ENCODE results near the gene EPHB1.

Gene EPHB1

DNA sequence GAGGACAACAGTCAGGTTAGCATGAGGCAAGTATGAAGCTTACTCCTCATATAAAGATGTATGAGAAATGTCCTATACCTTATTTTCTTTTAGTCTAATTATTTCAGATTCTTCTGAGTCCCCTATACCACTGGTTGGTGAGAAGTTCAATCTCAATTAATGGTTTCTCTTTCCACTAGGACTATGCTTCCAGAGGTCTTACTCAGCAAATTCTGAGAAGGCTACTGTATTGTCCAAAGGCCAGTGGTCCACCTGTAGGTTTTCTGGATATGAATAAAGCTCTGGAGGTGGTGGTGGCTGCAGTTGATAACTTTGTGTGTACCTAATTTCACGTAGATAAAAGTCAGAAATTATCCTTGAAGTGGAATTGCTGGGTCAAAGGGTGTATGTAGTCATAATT is 149.4 kb downstream of the EPHB1 start:
- H3K9me3 ChIP-seq (ENCODE audit: control insufficient read depth in 5 of 5, low read length in 5 of 5): no peaks in the 10 kb centered on the region
- H3K27ac ChIP-seq (ENCODE audit: low read depth, low read length): no peak overlapping the region
- no peak overlapping the region for H3K4me3 ChIP-seq (ENCODE audit: low read depth in 1 of 5, low read length in 5 of 5)
- no peaks in the 10 kb centered on the region for H3K4me1 ChIP-seq (ENCODE audit: control insufficient read depth in 5 of 5, insufficient read depth in 5 of 5, low read length in 5 of 5)
- H3K36me3 ChIP-seq (ENCODE audit: control insufficient read depth in 5 of 5, insufficient read depth in 5 of 5, low read length in 5 of 5): no peaks in the 10 kb centered on the region
- no peak overlapping the region for H3K9ac ChIP-seq (ENCODE audit: low read length in 5 of 5)
- H3K27me3 ChIP-seq (ENCODE audit: control insufficient read depth in 5 of 5, insufficient read depth in 4 of 5, low read length in 5 of 5): no peaks in the 10 kb centered on the region

DNA sequence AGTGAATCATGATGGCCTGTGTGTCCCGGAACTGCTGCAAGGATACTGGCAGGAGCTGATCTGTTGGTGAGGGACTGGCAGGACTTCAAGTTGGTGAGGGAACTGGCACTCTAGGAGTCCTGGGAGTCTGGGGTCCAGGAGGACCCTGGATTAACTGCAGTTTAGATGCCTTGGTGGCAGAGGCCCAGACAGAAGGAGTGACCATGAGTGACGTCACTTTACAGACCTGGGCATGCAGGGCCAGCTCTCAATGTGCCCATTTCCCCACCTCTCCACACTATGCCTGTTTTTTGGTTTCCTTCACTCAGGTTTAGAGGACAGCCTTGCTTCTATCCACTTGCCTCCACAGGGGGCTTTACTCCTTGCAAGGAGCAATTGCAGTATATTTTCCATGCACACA is 154.1 kb downstream of the EPHB1 start:
- Histone ChIP-seq H3K4me1 (ENCODE audit: control insufficient read depth in 5 of 5, insufficient read depth in 5 of 5, low read length in 5 of 5) (no peaks in the 10 kb centered on the region), H3K27ac (ENCODE audit: low read depth, low read length) (no peak overlapping the region), H3K9ac (ENCODE audit: low read length in 5 of 5) (no peak overlapping the region), H3K36me3 (ENCODE audit: control insufficient read depth in 5 of 5, insufficient read depth in 5 of 5, low read length in 5 of 5) (peaks cover 0 to 8% (median 0%) of the 10 kb centered on the region in 5 donors), H3K9me3 (ENCODE audit: control insufficient read depth in 5 of 5, low read length in 5 of 5) (peaks cover 0 to 15% (median 13%) of the 10 kb centered on the region in 5 donors), H3K27me3 (ENCODE audit: control insufficient read depth in 5 of 5, insufficient read depth in 4 of 5, low read length in 5 of 5) (no peaks in the 10 kb centered on the region), H3K4me3 (ENCODE audit: low read depth in 1 of 5, low read length in 5 of 5) (no peak overlapping the region)

DNA sequence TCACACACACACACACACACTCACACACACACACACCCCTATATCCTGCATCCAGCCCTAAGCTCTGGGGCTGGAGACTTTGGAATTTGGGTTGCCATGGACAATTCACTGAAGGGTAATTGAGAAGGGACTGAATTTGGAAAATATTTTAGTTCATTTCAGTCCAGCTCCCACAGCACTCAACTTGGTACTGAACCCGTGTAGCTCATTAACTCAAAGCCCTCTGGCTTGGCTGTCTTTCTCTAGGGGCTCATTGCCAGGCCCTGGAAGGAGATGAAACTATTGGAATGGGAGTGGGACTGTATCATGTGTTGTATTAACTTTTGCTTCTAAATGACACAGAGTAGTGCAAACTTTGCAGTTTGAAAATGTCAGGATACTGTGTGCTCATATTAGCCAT is 157.3 kb downstream of the EPHB1 start:
- Histone ChIP-seq H3K27ac (ENCODE audit: low read depth, low read length) (no peak overlapping the region), H3K4me3 (ENCODE audit: low read depth in 1 of 5, low read length in 5 of 5) (no peak overlapping the region), H3K9me3 (ENCODE audit: control insufficient read depth in 5 of 5, low read length in 5 of 5) (peaks cover 0 to 15% (median 13%) of the 10 kb centered on the region in 5 donors), H3K27me3 (ENCODE audit: control insufficient read depth in 5 of 5, insufficient read depth in 4 of 5, low read length in 5 of 5) (no peaks in the 10 kb centered on the region), H3K9ac (ENCODE audit: low read length in 5 of 5) (no peak overlapping the region), H3K4me1 (ENCODE audit: control insufficient read depth in 5 of 5, insufficient read depth in 5 of 5, low read length in 5 of 5) (no peaks in the 10 kb centered on the region), H3K36me3 (ENCODE audit: control insufficient read depth in 5 of 5, insufficient read depth in 5 of 5, low read length in 5 of 5) (peaks cover 0 to 8% (median 0%) of the 10 kb centered on the region in 5 donors)

DNA sequence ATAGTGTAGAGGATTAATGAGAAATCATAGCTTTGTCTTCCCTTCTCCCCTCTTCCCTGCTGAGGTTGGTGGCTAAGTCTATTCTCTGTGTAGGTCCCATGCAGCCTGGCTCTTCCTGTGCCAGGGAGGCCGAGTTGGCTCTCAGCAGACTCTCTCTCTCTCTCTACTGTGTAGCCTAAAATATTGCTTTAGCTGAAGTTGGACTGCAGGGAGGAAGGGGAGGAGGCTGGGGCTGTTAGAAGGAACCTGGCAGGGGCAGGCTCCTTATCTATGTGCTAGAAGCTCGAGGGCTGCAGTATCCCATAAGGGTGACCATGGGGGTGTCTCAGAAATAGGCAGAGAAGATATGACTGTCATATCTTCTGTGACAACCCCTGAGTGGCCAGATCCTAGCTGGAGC is 160.8 kb downstream of the EPHB1 start:
- no peaks in the 10 kb centered on the region for H3K27me3 ChIP-seq (ENCODE audit: control insufficient read depth in 5 of 5, insufficient read depth in 4 of 5, low read length in 5 of 5)
- no peak overlapping the region for H3K9ac ChIP-seq (ENCODE audit: low read length in 5 of 5)
- H3K36me3 ChIP-seq (ENCODE audit: control insufficient read depth in 5 of 5, insufficient read depth in 5 of 5, low read length in 5 of 5): peaks cover 0 to 8% (median 0%) of the 10 kb centered on the region in 5 donors
- H3K27ac ChIP-seq (ENCODE audit: low read depth, low read length): no peak overlapping the region
- peaks cover 0 to 12% (median 7%) of the 10 kb centered on the region in 5 donors for H3K9me3 ChIP-seq (ENCODE audit: control insufficient read depth in 5 of 5, low read length in 5 of 5)
- no peaks in the 10 kb centered on the region for H3K4me1 ChIP-seq (ENCODE audit: control insufficient read depth in 5 of 5, insufficient read depth in 5 of 5, low read length in 5 of 5)
- no peak overlapping the region for H3K4me3 ChIP-seq (ENCODE audit: low read depth in 1 of 5, low read length in 5 of 5)

DNA sequence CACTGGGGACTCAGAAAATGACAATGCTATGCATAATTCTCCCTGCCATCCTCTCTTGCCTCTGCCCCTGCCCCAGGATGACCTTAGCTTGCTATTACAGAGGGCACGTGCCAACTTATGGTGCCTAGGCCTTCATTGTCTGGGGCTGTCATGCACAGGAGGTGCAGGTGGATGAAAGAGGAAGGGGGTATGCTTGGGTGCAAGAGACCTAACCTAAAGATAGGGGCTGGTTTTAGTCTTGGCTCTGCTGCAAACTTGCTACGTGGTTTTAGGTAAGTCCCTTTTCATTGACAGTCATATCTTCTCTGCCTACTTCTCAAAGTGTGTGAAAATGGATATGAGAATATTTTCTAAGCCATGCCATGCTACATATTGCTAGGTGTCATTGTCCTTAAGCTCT is 161.3 kb downstream of the EPHB1 start:
- Histone ChIP-seq H3K4me1 (ENCODE audit: control insufficient read depth in 5 of 5, insufficient read depth in 5 of 5, low read length in 5 of 5) (no peaks in the 10 kb centered on the region), H3K9me3 (ENCODE audit: control insufficient read depth in 5 of 5, low read length in 5 of 5) (peaks cover 0 to 6% (median 2%) of the 10 kb centered on the region in 5 donors), H3K27ac (ENCODE audit: low read depth, low read length) (no peak overlapping the region), H3K27me3 (ENCODE audit: control insufficient read depth in 5 of 5, insufficient read depth in 4 of 5, low read length in 5 of 5) (no peaks in the 10 kb centered on the region), H3K4me3 (ENCODE audit: low read depth in 1 of 5, low read length in 5 of 5) (no peak overlapping the region), H3K36me3 (ENCODE audit: control insufficient read depth in 5 of 5, insufficient read depth in 5 of 5, low read length in 5 of 5) (peaks cover 0 to 6% (median 0%) of the 10 kb centered on the region in 5 donors), H3K9ac (ENCODE audit: low read length in 5 of 5) (no peak overlapping the region)

DNA sequence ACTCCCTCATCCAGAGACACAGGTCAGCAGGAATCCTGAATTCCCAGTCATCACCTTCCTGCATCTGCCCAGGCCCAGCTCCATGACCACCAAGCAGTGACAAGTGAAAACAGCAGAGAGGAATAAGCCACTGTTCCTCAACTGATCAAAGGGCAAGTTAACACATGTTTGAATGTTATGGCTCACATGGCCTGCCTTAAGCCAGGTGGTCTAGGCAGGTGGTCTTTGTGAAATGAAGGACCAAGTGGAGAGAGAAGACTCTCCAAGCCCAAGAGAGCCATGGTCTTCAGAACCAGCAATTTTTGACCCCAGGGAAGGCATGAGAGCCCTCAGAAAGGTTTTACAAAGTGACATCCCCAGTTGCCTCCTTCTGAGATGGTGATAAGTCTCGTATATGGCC is 161.8 kb downstream of the EPHB1 start:
- H3K27ac ChIP-seq (ENCODE audit: low read depth, low read length): no peak overlapping the region
- no peak overlapping the region for H3K4me3 ChIP-seq (ENCODE audit: low read depth in 1 of 5, low read length in 5 of 5)
- H3K27me3 ChIP-seq (ENCODE audit: control insufficient read depth in 5 of 5, insufficient read depth in 4 of 5, low read length in 5 of 5): no peaks in the 10 kb centered on the region
- no peak overlapping the region for H3K9ac ChIP-seq (ENCODE audit: low read length in 5 of 5)
- peaks cover 0 to 2% (median 0%) of the 10 kb centered on the region in 5 donors for H3K9me3 ChIP-seq (ENCODE audit: control insufficient read depth in 5 of 5, low read length in 5 of 5)
- H3K36me3 ChIP-seq (ENCODE audit: control insufficient read depth in 5 of 5, insufficient read depth in 5 of 5, low read length in 5 of 5): peaks cover 0 to 1% (median 0%) of the 10 kb centered on the region in 5 donors
- H3K4me1 ChIP-seq (ENCODE audit: control insufficient read depth in 5 of 5, insufficient read depth in 5 of 5, low read length in 5 of 5): no peaks in the 10 kb centered on the region

DNA sequence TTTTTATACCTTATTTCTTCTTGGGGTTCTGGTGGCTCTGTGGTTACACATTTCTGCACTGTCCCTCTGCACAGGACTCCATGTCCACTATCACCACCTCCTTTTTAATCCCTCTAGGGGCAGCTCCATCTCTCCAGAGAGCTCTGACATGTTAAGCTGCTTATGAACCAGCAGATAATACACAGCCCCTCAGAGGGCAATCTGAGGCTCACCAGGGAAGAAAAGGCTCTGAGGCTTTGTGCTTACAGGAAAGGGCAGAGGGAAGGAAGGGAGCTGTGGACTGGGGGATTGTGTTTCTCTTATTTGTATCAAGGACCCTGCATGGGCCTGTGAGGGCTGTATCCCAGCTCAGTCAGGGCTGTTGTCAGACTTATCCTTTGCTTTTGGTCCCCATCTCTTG is 164.5 kb downstream of the EPHB1 start:
- no peak overlapping the region for H3K9ac ChIP-seq (ENCODE audit: low read length in 5 of 5)
- H3K27ac ChIP-seq (ENCODE audit: low read depth, low read length): no peak overlapping the region
- H3K9me3 ChIP-seq (ENCODE audit: control insufficient read depth in 5 of 5, low read length in 5 of 5): no peaks in the 10 kb centered on the region
- no peaks in the 10 kb centered on the region for H3K4me1 ChIP-seq (ENCODE audit: control insufficient read depth in 5 of 5, insufficient read depth in 5 of 5, low read length in 5 of 5)
- H3K4me3 ChIP-seq (ENCODE audit: low read depth in 1 of 5, low read length in 5 of 5): no peak overlapping the region
- H3K27me3 ChIP-seq (ENCODE audit: control insufficient read depth in 5 of 5, insufficient read depth in 4 of 5, low read length in 5 of 5): no peaks in the 10 kb centered on the region
- no peaks in the 10 kb centered on the region for H3K36me3 ChIP-seq (ENCODE audit: control insufficient read depth in 5 of 5, insufficient read depth in 5 of 5, low read length in 5 of 5)

DNA sequence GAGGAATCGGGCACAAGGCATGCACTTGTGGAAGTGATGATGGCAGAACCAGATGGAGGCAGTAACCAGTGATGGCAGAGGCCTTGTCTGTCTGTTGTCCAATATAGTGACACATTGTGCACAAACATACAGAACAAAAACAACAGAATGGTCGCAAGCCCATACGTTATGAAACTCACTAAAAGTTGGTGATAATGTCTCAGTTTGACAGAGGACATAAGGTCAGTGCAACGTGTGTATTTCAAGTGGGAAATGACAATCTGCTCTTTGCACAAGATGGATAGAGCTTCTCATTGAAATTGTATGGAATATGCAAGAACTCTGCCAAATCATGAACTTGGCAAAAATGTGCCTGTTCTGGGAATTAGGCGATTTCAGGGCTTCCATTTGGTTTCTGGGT is 169.2 kb downstream of the EPHB1 start:
- Histone ChIP-seq H3K4me3 (ENCODE audit: low read depth in 1 of 5, low read length in 5 of 5) (no peak overlapping the region), H3K27ac (ENCODE audit: low read depth, low read length) (no peak overlapping the region), H3K9ac (ENCODE audit: low read length in 5 of 5) (no peak overlapping the region), H3K4me1 (ENCODE audit: control insufficient read depth in 5 of 5, insufficient read depth in 5 of 5, low read length in 5 of 5) (no peaks in the 10 kb centered on the region), H3K27me3 (ENCODE audit: control insufficient read depth in 5 of 5, insufficient read depth in 4 of 5, low read length in 5 of 5) (no peaks in the 10 kb centered on the region), H3K9me3 (ENCODE audit: control insufficient read depth in 5 of 5, low read length in 5 of 5) (peaks cover 0 to 3% (median 0%) of the 10 kb centered on the region in 5 donors), H3K36me3 (ENCODE audit: control insufficient read depth in 5 of 5, insufficient read depth in 5 of 5, low read length in 5 of 5) (no peaks in the 10 kb centered on the region)

DNA sequence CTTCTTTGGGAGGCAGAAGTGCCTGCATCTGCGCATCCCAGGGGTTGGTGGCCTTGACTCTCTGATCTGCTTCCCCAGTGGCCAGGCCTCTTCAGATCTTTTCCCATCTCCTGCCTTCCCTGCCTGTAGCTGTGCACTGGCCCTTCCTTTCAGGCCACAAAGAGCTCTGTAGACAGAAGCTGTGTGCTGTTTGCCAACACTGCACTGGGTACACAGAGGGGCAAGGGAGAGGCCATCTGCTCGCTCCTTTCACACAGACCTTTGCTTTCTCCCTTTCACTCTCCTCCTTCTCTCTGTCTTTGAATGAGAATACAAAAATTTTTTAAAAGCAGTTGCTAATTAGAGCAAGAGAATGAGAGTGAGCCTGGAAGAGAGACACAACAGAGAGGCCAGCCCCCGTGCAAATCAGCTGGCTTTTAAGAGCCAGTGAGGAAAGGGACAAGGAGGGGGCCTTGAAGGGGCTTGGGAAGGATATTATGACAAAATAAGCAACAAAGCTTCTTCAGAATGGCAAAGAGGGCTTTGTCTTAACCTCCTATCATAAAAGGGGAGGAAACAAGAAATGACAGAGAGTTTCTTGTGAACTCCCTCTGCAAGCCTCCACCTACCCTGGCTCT is 170.9 kb downstream of the EPHB1 start:
- Histone ChIP-seq H3K9me3 (ENCODE audit: control insufficient read depth in 5 of 5, low read length in 5 of 5) (peaks cover 0 to 3% (median 0%) of the 10 kb centered on the region in 5 donors), H3K4me1 (ENCODE audit: control insufficient read depth in 5 of 5, insufficient read depth in 5 of 5, low read length in 5 of 5) (no peaks in the 10 kb centered on the region), H3K9ac (ENCODE audit: low read length in 5 of 5) (no peak overlapping the region)

DNA sequence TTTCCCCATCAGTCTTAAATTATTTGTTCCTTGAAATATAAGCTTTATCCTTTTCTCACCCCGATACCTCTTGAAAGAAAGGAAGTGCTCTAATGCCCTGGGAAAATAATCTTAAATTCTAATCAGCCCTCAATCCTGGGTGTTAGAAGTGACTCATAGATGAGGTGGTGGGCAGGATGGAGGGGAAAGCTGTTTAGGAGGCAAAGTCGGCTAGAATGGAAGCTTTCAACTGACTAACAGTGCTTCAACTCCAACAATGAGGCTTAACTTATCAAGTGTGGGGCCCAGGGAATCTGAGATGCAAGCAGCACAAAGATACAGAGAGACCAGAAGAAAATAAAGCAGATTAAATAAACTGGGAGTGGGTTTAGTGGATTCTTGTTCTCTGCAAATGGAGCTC is 175.8 kb downstream of the EPHB1 start:
- Histone ChIP-seq H3K9ac (ENCODE audit: low read length in 5 of 5) (no peak overlapping the region), H3K9me3 (ENCODE audit: control insufficient read depth in 5 of 5, low read length in 5 of 5) (peaks cover 0 to 3% (median 0%) of the 10 kb centered on the region in 5 donors), H3K4me3 (ENCODE audit: low read depth in 1 of 5, low read length in 5 of 5) (no peak overlapping the region), H3K27me3 (ENCODE audit: control insufficient read depth in 5 of 5, insufficient read depth in 4 of 5, low read length in 5 of 5) (no peaks in the 10 kb centered on the region), H3K36me3 (ENCODE audit: control insufficient read depth in 5 of 5, insufficient read depth in 5 of 5, low read length in 5 of 5) (no peaks in the 10 kb centered on the region), H3K4me1 (ENCODE audit: control insufficient read depth in 5 of 5, insufficient read depth in 5 of 5, low read length in 5 of 5) (peaks cover 0 to 3% (median 0%) of the 10 kb centered on the region in 5 donors), H3K27ac (ENCODE audit: low read depth, low read length) (no peak overlapping the region)

More for the DNA sequence above, 170.9 kb downstream of the EPHB1 start:
- H3K27ac ChIP-seq (ENCODE audit: low read depth, low read length): no peak overlapping the region
- H3K4me3 ChIP-seq (ENCODE audit: low read depth in 1 of 5, low read length in 5 of 5): no peak overlapping the region
- H3K36me3 ChIP-seq (ENCODE audit: control insufficient read depth in 5 of 5, insufficient read depth in 5 of 5, low read length in 5 of 5): no peaks in the 10 kb centered on the region
- no peaks in the 10 kb centered on the region for H3K27me3 ChIP-seq (ENCODE audit: control insufficient read depth in 5 of 5, insufficient read depth in 4 of 5, low read length in 5 of 5)

Measured in subcutaneous abdominal adipose tissue (tissue), 5 donors.